NK-92 (cell line): ENCODE measurements around the gene LRRC10.
A peak's percentile ranks its signal among the peaks of the same experiment; 100 is the strongest.
"Not testable (repeated sequence)": the region's sequence is repeated elsewhere in the genome, so short reads cannot be mapped to it uniquely, and the experiment has no call there.

ENCODE experiments used
- DNase-seq: peaks from one replicate; lab custom pipeline; 2025; ENCODE audit not compliant: unreplicated experiment; lab: John Stamatoyannopoulos, UW

LRRC10 gene

GRCh38 chr12:69620077-69620476 lies 9.4 kb upstream of the LRRC10 start:
- DNase-seq = no peak

GRCh38 chr12:69619050-69619449 lies 8.3 kb upstream of the LRRC10 start:
- DNase-seq = no peak

GRCh38 chr12:69616025-69616424 lies 5.3 kb upstream of the LRRC10 start:
- DNase-seq = no peak

GRCh38 chr12:69613351-69613750 lies 2.6 kb upstream of the LRRC10 start:
- no peak for DNase-seq

- DNase-seq = no peak
Observed at GRCh38 chr12:69610126-69610525, 581 bp downstream of the LRRC10 start.

GRCh38 chr12:69608114-69608513 lies 2.6 kb downstream of the LRRC10 start:
- no peak for DNase-seq

- not testable (repeated sequence) for DNase-seq
Observed at GRCh38 chr12:69604275-69604674, 6.4 kb downstream of the LRRC10 start.

- not testable (repeated sequence) for DNase-seq
Observed at GRCh38 chr12:69603556-69603955, 7.2 kb downstream of the LRRC10 start.

- DNase-seq = no peak
Observed at GRCh38 chr12:69602954-69603353, 7.8 kb downstream of the LRRC10 start.

- DNase-seq = no peak
Observed at GRCh38 chr12:69601962-69602685, 8.6 kb downstream of the LRRC10 start.

GRCh38 chr12:69600804-69601203 lies 9.9 kb downstream of the LRRC10 start:
- DNase-seq = no peak

- no peak for DNase-seq
Observed at GRCh38 chr12:69598174-69598753, 12.4 kb downstream of the LRRC10 start.

- DNase-seq = no peak
Observed at GRCh38 chr12:69595689-69596088, 15.0 kb downstream of the LRRC10 start.

- no peak for DNase-seq
Observed at GRCh38 chr12:69589082-69589481, 21.6 kb downstream of the LRRC10 start.

- no peak for DNase-seq
Observed at GRCh38 chr12:69588527-69588926, 22.2 kb downstream of the LRRC10 start.

GRCh38 chr12:69585189-69586062 lies 25.3 kb downstream of the LRRC10 start, which contains the start of gene CCT2:
CCT2 (plus strand) TSS chr12:69585459; CDS start chr12:69585522, 63 bp downstream.
- DNase-seq = peak; percentile 81

- no peak for DNase-seq
Observed at GRCh38 chr12:69583203-69583602, 27.5 kb downstream of the LRRC10 start.

GRCh38 chr12:69580074-69580473 lies 30.6 kb downstream of the LRRC10 start:
- no peak for DNase-seq

- no peak for DNase-seq
Observed at GRCh38 chr12:69579029-69579428, 31.7 kb downstream of the LRRC10 start.

GRCh38 chr12:69578283-69578682 lies 32.4 kb downstream of the LRRC10 start:
- DNase-seq = no peak

GRCh38 chr12:69575346-69575745 lies 35.4 kb downstream of the LRRC10 start:
- DNase-seq = no peak
